Left hindlimb (tissue), 1 donor: ENCODE results near the gene GPRIN2.

Experiments used
- DNase-seq: peaks from one replicate; pipeline ENCODE4 v3.0.0-alpha.2; 2018

The GPRIN2 gene

GRCh38 chr10:46565591-46566332, 9.3 kb upstream of the GPRIN2 start:
- peak; percentile 66 for DNase-seq

- DNase-seq = peak; percentile 7
Measured at GRCh38 chr10:46560952-46561351, 4.5 kb upstream of the GPRIN2 start.

GRCh38 chr10:46560381-46560780, 3.9 kb upstream of the GPRIN2 start:
- peak; percentile 22 for DNase-seq

GRCh38 chr10:46559231-46559671, 2.8 kb upstream of the GPRIN2 start:
- peak; percentile 21 for DNase-seq

GRCh38 chr10:46558392-46559185, 2.1 kb upstream of the GPRIN2 start:
- peak; percentile 12 for DNase-seq

GRCh38 chr10:46558122-46558391, 1.6 kb upstream of the GPRIN2 start:
- DNase-seq = peak; percentile 28

- no peak for DNase-seq
Measured at GRCh38 chr10:46557319-46558121, 1.1 kb upstream of the GPRIN2 start.

GRCh38 chr10:46555713-46556514, 544 bp downstream of the GPRIN2 start:
- DNase-seq = peak; percentile 54

GRCh38 chr10:46555366-46555712, 1.1 kb downstream of the GPRIN2 start:
- no peak for DNase-seq

GRCh38 chr10:46554166-46554781, 2.2 kb downstream of the GPRIN2 start:
- no peak for DNase-seq

GRCh38 chr10:46553238-46554049, 3.0 kb downstream of the GPRIN2 start:
- DNase-seq = peak; percentile 21

- DNase-seq = peak; percentile 46
Measured at GRCh38 chr10:46552526-46553237, 3.8 kb downstream of the GPRIN2 start.

GRCh38 chr10:46551701-46552525, 4.5 kb downstream of the GPRIN2 start:
- peak; percentile 29 for DNase-seq

GRCh38 chr10:46550795-46551700, 5.4 kb downstream of the GPRIN2 start:
- peak; percentile 27 for DNase-seq

GRCh38 chr10:46550076-46550790, 6.2 kb downstream of the GPRIN2 start:
- DNase-seq = peak; percentile 27

GRCh38 chr10:46549171-46550075, 7.0 kb downstream of the GPRIN2 start:
- DNase-seq = peak; percentile 29
